ENCODE results near the gene SETX.

DNA sequence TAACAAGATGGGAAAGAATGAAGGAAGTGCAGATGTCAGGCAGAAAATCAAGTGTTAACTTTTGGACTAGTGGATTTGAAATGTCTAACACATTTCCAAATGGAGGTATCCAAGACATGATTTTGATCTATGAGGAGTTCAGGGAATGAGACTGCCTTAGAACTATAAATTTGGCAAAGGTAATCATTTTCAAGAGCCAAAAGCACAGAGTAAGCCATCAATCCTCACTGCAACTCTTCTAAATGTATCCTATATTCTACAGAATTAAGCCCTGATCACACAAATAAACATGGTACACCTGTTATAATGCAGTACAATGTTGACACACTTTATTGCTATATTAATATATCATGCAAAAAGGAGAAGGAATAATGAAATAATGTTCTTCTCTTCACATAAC lies 55.6 kb downstream of the SETX start:
- TF ChIP-seq, protein P1, sequence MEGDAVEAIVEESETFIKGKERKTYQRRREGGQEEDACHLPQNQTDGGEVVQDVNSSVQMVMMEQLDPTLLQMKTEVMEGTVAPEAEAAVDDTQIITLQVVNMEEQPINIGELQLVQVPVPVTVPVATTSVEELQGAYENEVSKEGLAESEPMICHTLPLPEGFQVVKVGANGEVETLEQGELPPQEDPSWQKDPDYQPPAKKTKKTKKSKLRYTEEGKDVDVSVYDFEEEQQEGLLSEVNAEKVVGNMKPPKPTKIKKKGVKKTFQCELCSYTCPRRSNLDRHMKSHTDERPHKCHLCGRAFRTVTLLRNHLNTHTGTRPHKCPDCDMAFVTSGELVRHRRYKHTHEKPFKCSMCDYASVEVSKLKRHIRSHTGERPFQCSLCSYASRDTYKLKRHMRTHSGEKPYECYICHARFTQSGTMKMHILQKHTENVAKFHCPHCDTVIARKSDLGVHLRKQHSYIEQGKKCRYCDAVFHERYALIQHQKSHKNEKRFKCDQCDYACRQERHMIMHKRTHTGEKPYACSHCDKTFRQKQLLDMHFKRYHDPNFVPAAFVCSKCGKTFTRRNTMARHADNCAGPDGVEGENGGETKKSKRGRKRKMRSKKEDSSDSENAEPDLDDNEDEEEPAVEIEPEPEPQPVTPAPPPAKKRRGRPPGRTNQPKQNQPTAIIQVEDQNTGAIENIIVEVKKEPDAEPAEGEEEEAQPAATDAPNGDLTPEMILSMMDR (IDR thresholded peaks at IDR 0.05), result no peak
- TF ChIP-seq EZH2 (IDR thresholded peaks at IDR 0.05; ENCODE audit: borderline replicate concordance, insufficient read depth, low read depth, low read length, poor library complexity, severe bottlenecking), result no peak

All from B cell (primary cell).